ENCODE measurements around the gene MRPS34.

MRPS34 gene

GRCh38 chr16:1819611-1820010, 46.7 kb upstream of the MRPS34 start:
- H3K79me2 ChIP-seq (ENCODE audit: low read length), result no peaks in the 10 kb centered on the region
- no peaks in the 10 kb centered on the region for H3K9me3 ChIP-seq (ENCODE audit: insufficient read depth, low read length)
- H3K4me2 ChIP-seq (ENCODE audit: low read length), result no peak overlapping the region
- peaks cover 5% of the 10 kb centered on the region; the same call in 1 of the 2 replicates for H3K4me1 ChIP-seq (ENCODE audit: low read length)
- H3K9ac ChIP-seq (ENCODE audit: low read length), result no peak overlapping the region
- no peaks in the 10 kb centered on the region for H3K36me3 ChIP-seq (replicated peaks; ENCODE audit: low read depth, low read length)
- H3K4me3 ChIP-seq (ENCODE audit: low read length), result no peak overlapping the region
- H3K27ac ChIP-seq (ENCODE audit: low read length), result no peak overlapping the region
- no peak overlapping the region for H2AFZ ChIP-seq (ENCODE audit: low read depth, low read length)
- TF ChIP-seq EZH2phosphoT487 (IDR thresholded peaks at IDR 0.05; ENCODE audit: low read depth), result no peak
- TF ChIP-seq CTCF (IDR thresholded peaks at IDR 0.05; ENCODE audit: low read depth, low read length), result no peak
- H4K20me1 ChIP-seq (ENCODE audit: insufficient read depth, low read length), result no peaks in the 10 kb centered on the region
- H3K27me3 ChIP-seq (ENCODE audit: low read depth, low read length), result no peaks in the 10 kb centered on the region

GRCh38 chr16:1818873-1819525, 46.1 kb upstream of the MRPS34 start:
- Histone ChIP-seq H3K27ac (ENCODE audit: low read length) (no peak overlapping the region), H3K4me2 (ENCODE audit: low read length) (no peak overlapping the region), H3K9me3 (ENCODE audit: insufficient read depth, low read length) (no peaks in the 10 kb centered on the region)

GRCh38 chr16:1818204-1818872, 45.4 kb upstream of the MRPS34 start:
- TF ChIP-seq CTCF (IDR thresholded peaks at IDR 0.05; ENCODE audit: low read depth, low read length), result no peak
- TF ChIP-seq EZH2phosphoT487 (IDR thresholded peaks at IDR 0.05; ENCODE audit: low read depth), result no peak
- H3K9ac ChIP-seq (ENCODE audit: low read length), result no peak overlapping the region
- peaks cover 4% of the 10 kb centered on the region for H3K36me3 ChIP-seq (replicated peaks; ENCODE audit: low read depth, low read length)
- no peak overlapping the region for H3K4me2 ChIP-seq (ENCODE audit: low read length)
- H3K79me2 ChIP-seq (ENCODE audit: low read length), result no peaks in the 10 kb centered on the region
- no peaks in the 10 kb centered on the region for H4K20me1 ChIP-seq (ENCODE audit: insufficient read depth, low read length)
- H3K27ac ChIP-seq (ENCODE audit: low read length), result no peak overlapping the region
- no peaks in the 10 kb centered on the region for H3K9me3 ChIP-seq (ENCODE audit: insufficient read depth, low read length)
- H3K4me1 ChIP-seq (ENCODE audit: low read length), result no peaks in the 10 kb centered on the region
- no peak overlapping the region for H3K4me3 ChIP-seq (ENCODE audit: low read length)
- H2AFZ ChIP-seq (ENCODE audit: low read depth, low read length), result no peak overlapping the region
- no peaks in the 10 kb centered on the region for H3K27me3 ChIP-seq (ENCODE audit: low read depth, low read length)

More at GRCh38 chr16:1818873-1819525, 46.1 kb upstream of the MRPS34 start:
- Histone ChIP-seq H3K27me3 (ENCODE audit: low read depth, low read length) (no peaks in the 10 kb centered on the region), H3K4me1 (ENCODE audit: low read length) (no peaks in the 10 kb centered on the region), H4K20me1 (ENCODE audit: insufficient read depth, low read length) (no peaks in the 10 kb centered on the region), H3K9ac (ENCODE audit: low read length) (no peak overlapping the region), H2AFZ (ENCODE audit: low read depth, low read length) (no peak overlapping the region), H3K36me3 (replicated peaks; ENCODE audit: low read depth, low read length) (no peaks in the 10 kb centered on the region), H3K79me2 (ENCODE audit: low read length) (no peaks in the 10 kb centered on the region), H3K4me3 (ENCODE audit: low read length) (no peak overlapping the region)
- TF ChIP-seq CTCF (IDR thresholded peaks at IDR 0.05; ENCODE audit: low read depth, low read length) (no peak), EZH2phosphoT487 (IDR thresholded peaks at IDR 0.05; ENCODE audit: low read depth) (no peak)

- Histone ChIP-seq H3K9ac (ENCODE audit: low read length) (no peak overlapping the region), H3K4me3 (ENCODE audit: low read length) (no peak overlapping the region), H2AFZ (ENCODE audit: low read depth, low read length) (no peak overlapping the region), H3K4me1 (ENCODE audit: low read length) (no peaks in the 10 kb centered on the region), H3K9me3 (ENCODE audit: insufficient read depth, low read length) (no peaks in the 10 kb centered on the region), H3K27ac (ENCODE audit: low read length) (no peak overlapping the region), H4K20me1 (ENCODE audit: insufficient read depth, low read length) (no peaks in the 10 kb centered on the region), H3K4me2 (ENCODE audit: low read length) (no peak overlapping the region), H3K36me3 (replicated peaks; ENCODE audit: low read depth, low read length) (peaks cover 4% of the 10 kb centered on the region), H3K79me2 (ENCODE audit: low read length) (no peaks in the 10 kb centered on the region), H3K27me3 (ENCODE audit: low read depth, low read length) (no peaks in the 10 kb centered on the region)
- TF ChIP-seq EZH2phosphoT487 (IDR thresholded peaks at IDR 0.05; ENCODE audit: low read depth) (no peak), CTCF (IDR thresholded peaks at IDR 0.05; ENCODE audit: low read depth, low read length) (no peak)
These were observed 44.8 kb upstream of the MRPS34 start for GRCh38 chr16:1817716-1818115.

Data from OCI-LY3 (cell line).